GM23338 (cell line): ENCODE data around the gene RYR1. TPM values are rescaled to one million over a fixed set of nuclear protein-coding genes. Genes with fewer than 3 reads are reported as not detected.

Source experiments
- ATAC-seq: fragments of 200-7000 bp; cut with Tn5 transposase; 3 replicates; pipeline ENCODE4 v1.9.1; 2020
- DNase-seq: peaks from one replicate; pipeline ENCODE4 v3.0.0-alpha.2; 2015; ENCODE audit warnings: low spot score
- H2AFZ ChIP-seq: fragments of 200-600 bp; sonication (generic); 2 replicates; pipeline ENCODE4 v1.8.0; 2016; ENCODE audit warnings: antibody characterized with exemption, mild to moderate bottlenecking, moderate library complexity
- H3F3A ChIP-seq: fragments of 200-600 bp; sonication (generic); replicated peaks from 2 replicates; pipeline ENCODE4 v1.8.0; 2017; ENCODE audit warnings: antibody characterized with exemption, mixed run types, low read depth
- H3K27ac ChIP-seq: fragments of 200-600 bp; sonication (generic); 2 replicates; pipeline ENCODE4 v1.6.1; 2016; ENCODE audit warnings: low read depth
- H3K27me3 ChIP-seq: fragments of 200-600 bp; sonication (generic); 2 replicates; pipeline ENCODE4 v1.8.0; 2016; ENCODE audit warnings: mild to moderate bottlenecking, mixed run types, moderate library complexity; ENCODE audit not compliant: insufficient read depth
- H3K36me3 ChIP-seq: fragments of 200-600 bp; sonication (generic); 2 replicates; pipeline ENCODE4 v1.8.0; 2016; ENCODE audit warnings: mild to moderate bottlenecking; ENCODE audit not compliant: insufficient read depth
- H3K4me1 ChIP-seq: fragments of 200-600 bp; sonication (generic); 2 replicates; pipeline ENCODE4 v1.8.0; 2016; ENCODE audit warnings: mild to moderate bottlenecking, moderate library complexity; ENCODE audit not compliant: insufficient read depth
- H3K4me2 ChIP-seq: fragments of 200-600 bp; sonication (generic); 2 replicates; pipeline ENCODE4 v1.7.1; 2017; ENCODE audit warnings: mixed run types
- H3K4me3 ChIP-seq: fragments of 200-600 bp; sonication (generic); 2 replicates; pipeline ENCODE4 v1.6.1; 2016; ENCODE audit warnings: mixed run types
- H3K79me2 ChIP-seq: fragments of 200-600 bp; sonication (generic); replicated peaks from 2 replicates; pipeline ENCODE4 v1.8.0; 2017; ENCODE audit warnings: mild to moderate bottlenecking; ENCODE audit not compliant: insufficient read depth
- H3K9me2 ChIP-seq: fragments of 200-600 bp; sonication (generic); 2 replicates; pipeline ENCODE4 v1.8.0; 2017; ENCODE audit not compliant: insufficient read depth
- H4K20me1 ChIP-seq: fragments of 200-600 bp; sonication (generic); replicated peaks from 2 replicates; pipeline ENCODE4 v1.8.0; 2017; ENCODE audit warnings: mild to moderate bottlenecking; ENCODE audit not compliant: insufficient read depth
- H3K27ac Mint-ChIP-seq: 2 replicates; pipeline ENCODE4 v1.8.0; 2020; ENCODE audit warnings: inconsistent platforms, mild to moderate bottlenecking, moderate library complexity, mixed read lengths
- H3K27me3 Mint-ChIP-seq: 3 replicates; pipeline ENCODE4 v1.8.0; 2022; ENCODE audit warnings: low read depth, mild to moderate bottlenecking, moderate library complexity, mixed read lengths, inconsistent platforms; ENCODE audit not compliant: insufficient read depth, poor library complexity
- H3K36me3 Mint-ChIP-seq: 3 replicates; pipeline ENCODE4 v1.8.0; 2021; ENCODE audit warnings: low read depth, mild to moderate bottlenecking, inconsistent platforms, moderate library complexity, mixed read lengths
- H3K4me1 Mint-ChIP-seq: 3 replicates; pipeline ENCODE4 v1.8.0; 2020; ENCODE audit warnings: mild to moderate bottlenecking, inconsistent platforms, mixed read lengths
- H3K4me3 Mint-ChIP-seq: 3 replicates; pipeline ENCODE4 v1.8.0; 2021; ENCODE audit warnings: moderate library complexity, mild to moderate bottlenecking, inconsistent platforms, mixed read lengths
- H3K9me3 Mint-ChIP-seq: 3 replicates; pipeline ENCODE4 v1.8.0; 2020; ENCODE audit warnings: moderate library complexity, mild to moderate bottlenecking, inconsistent platforms, mixed read lengths
- JUNB ChIP-seq: IDR thresholded peaks from one replicate; pipeline ENCODE4 v1.6.1; 2016; ENCODE audit warnings: antibody characterized with exemption; ENCODE audit not compliant: unreplicated experiment
- ZNF114 ChIP-seq: fragments of 250-450 bp; sonication (Bioruptor Pico); IDR thresholded peaks from 2 replicates; pipeline ENCODE4 v1.5.0; 2020; ENCODE audit warnings: mild to moderate bottlenecking, moderate library complexity
- ZNF462 ChIP-seq: fragments of 250-450 bp; sonication (Bioruptor Pico); IDR thresholded peaks from 2 replicates; pipeline ENCODE4 v1.5.0; 2020; ENCODE audit warnings: mild to moderate bottlenecking, moderate library complexity
- polyA plus RNA-seq: library from polyadenylated mRNA; unstranded; fragments of >200 nt; fragmentation: Nextera tagmentation; extraction: Ambion mirVana; gene quantifications from 2 replicates; pipeline ENCODE4 v1.2.1, GENCODE V29; 2016
- total RNA-seq: library from RNA; depleted of rRNA; stranded (reverse); fragments of >200 nt; shearing (Covaris generic); gene quantifications from 2 replicates; pipeline ENCODE4 v1.2.3, GENCODE V29; 2014

The RYR1 gene
- total and polyA plus RNA-seq, 2 experiments from 2014 or later: 4.0 to 26.7 TPM

- H3K27me3 ChIP-seq: no peaks in the 10 kb centered on the region
- H3K79me2 ChIP-seq: no peaks in the 10 kb centered on the region
- H3K4me3 ChIP-seq: no peak overlapping the region
These were observed 109.9 kb downstream of the RYR1 start for GRCh38 chr19:38543286-38543806.

More at GRCh38 chr19:38543286-38543806, 109.9 kb downstream of the RYR1 start:
- Histone ChIP-seq H3K4me1 (no peaks in the 10 kb centered on the region), H3K9me2 (no peaks in the 10 kb centered on the region), H2AFZ (no peak overlapping the region), H3K36me3 (no peaks in the 10 kb centered on the region; the same call in 1 of the 2 replicates), H4K20me1 (no peaks in the 10 kb centered on the region), H3K27ac (no peak overlapping the region), H3K4me2 (no peak overlapping the region), H3F3A (no peaks in the 10 kb centered on the region)
- ATAC-seq (no peak), DNase-seq (no peak)
- TF ChIP-seq JUNB (no peak), ZNF462 (CRISPR knock-in tag) (no peak), ZNF114 (CRISPR knock-in tag) (no peak)
- no peak overlapping the region for H3K27ac Mint-ChIP-seq
- no peaks in the 10 kb centered on the region for H3K9me3 Mint-ChIP-seq
- H3K36me3 Mint-ChIP-seq: peaks cover 45% of the 10 kb centered on the region
- H3K4me3 Mint-ChIP-seq: no peak overlapping the region
- peaks cover 13% of the 10 kb centered on the region; the same call in 2 of the 3 replicates for H3K4me1 Mint-ChIP-seq
- H3K27me3 Mint-ChIP-seq: peaks cover 5% of the 10 kb centered on the region
